Smooth muscle cell of the brain vasculature (primary cell): Measurements from ENCODE around the gene STT3B.

Experiments
- DNase-seq: peaks from one replicate; pipeline ENCODE4 v3.0.0-alpha.2; 2012; ENCODE audit warnings: low read depth, low spot score

STT3B gene

GRCh38 chr3:31639828-31640227 lies 107.1 kb downstream of the STT3B start:
- no peak for DNase-seq

GRCh38 chr3:31645256-31645655 lies 112.5 kb downstream of the STT3B start:
- DNase-seq = no peak

GRCh38 chr3:31648286-31648968 lies 115.7 kb downstream of the STT3B start:
- no peak for DNase-seq

GRCh38 chr3:31652296-31652695 lies 119.6 kb downstream of the STT3B start:
- DNase-seq = no peak

GRCh38 chr3:31653464-31653863 lies 120.7 kb downstream of the STT3B start:
- DNase-seq = no peak

GRCh38 chr3:31654998-31655397 lies 122.3 kb downstream of the STT3B start:
- DNase-seq = no peak

- no peak for DNase-seq
These were observed 126.5 kb downstream of the STT3B start for GRCh38 chr3:31659246-31659645.

- DNase-seq = no peak
These were observed 128.6 kb downstream of the STT3B start for GRCh38 chr3:31661286-31661685.

- DNase-seq = no peak
These were observed 129.4 kb downstream of the STT3B start for GRCh38 chr3:31661993-31662670.

GRCh38 chr3:31664031-31664430 lies 131.3 kb downstream of the STT3B start:
- DNase-seq = no peak

- DNase-seq = no peak
These were observed 134.9 kb downstream of the STT3B start for GRCh38 chr3:31667582-31667981.

- no peak for DNase-seq
These were observed 135.5 kb downstream of the STT3B start for GRCh38 chr3:31668242-31668641.

- no peak for DNase-seq
These were observed 137.4 kb downstream of the STT3B start for GRCh38 chr3:31670136-31670535.

GRCh38 chr3:31670722-31671121 lies 138.0 kb downstream of the STT3B start:
- DNase-seq = no peak

- DNase-seq = no peak
These were observed 138.7 kb downstream of the STT3B start for GRCh38 chr3:31671451-31671850.

GRCh38 chr3:31671976-31672375 lies 139.3 kb downstream of the STT3B start:
- DNase-seq = no peak

- no peak for DNase-seq
These were observed 141.2 kb downstream of the STT3B start for GRCh38 chr3:31673950-31674349.

GRCh38 chr3:31676556-31676955 lies 143.8 kb downstream of the STT3B start:
- no peak for DNase-seq

GRCh38 chr3:31680072-31680870 lies 147.5 kb downstream of the STT3B start:
- no peak for DNase-seq
